ENCODE measurements around the gene C10orf62. TPM values are rescaled to one million over a fixed set of nuclear protein-coding genes. Genes with fewer than 3 reads are reported as not detected.

C10orf62 gene
- total and polyA plus RNA-seq, 9 of the 15 experiments (the other 6 are each of a cell fraction or from before 2014, with no cell fraction given) = not detected

DNA sequence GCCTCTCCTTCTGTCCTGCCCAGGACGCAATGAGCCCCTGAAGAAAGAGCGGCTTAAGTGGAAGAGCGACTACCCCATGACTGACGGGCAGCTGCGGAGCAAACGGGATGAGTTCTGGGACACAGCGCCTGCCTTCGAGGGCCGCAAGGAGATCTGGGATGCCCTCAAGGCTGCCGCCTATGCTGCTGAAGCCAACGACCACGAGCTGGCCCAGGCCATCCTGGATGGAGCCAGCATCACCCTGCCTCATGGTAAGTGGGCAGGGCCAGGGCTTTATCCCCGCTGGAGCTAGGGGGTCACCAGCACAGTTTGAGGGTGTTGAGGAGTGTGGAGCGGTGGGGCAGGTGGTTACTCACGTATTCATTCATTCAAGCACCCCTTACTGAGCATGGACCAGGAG is 21.6 kb upstream of the C10orf62 start:
- no TSS peak for BruUV-seq (replicated peaks)
- no peak for DNase-seq (ENCODE audit: extremely low read depth in 1 of 4, low spot score in 3 of 4)
- no peak for ATAC-seq
- intact Hi-C loops (cut with micrococcal nuclease) (no loop called here), in situ Hi-C loops (cut with MboI) (no loop called here)
- ChIA-PET POLR2A (no interaction called here), CTCF (ENCODE audit: low intra/inter-chr PET ratio) (no interaction called here)
- H3K4me2 ChIP-seq (ENCODE audit: insufficient read depth, low read length) = no peak overlapping the region
- no peaks in the 10 kb centered on the region for H3K79me2 ChIP-seq (ENCODE audit: control insufficient read depth, insufficient read depth, low read length)
- no peaks in the 10 kb centered on the region for H3K9me3 ChIP-seq (replicated peaks; ENCODE audit: control insufficient read depth, insufficient read depth, low read depth, low read length)
- no peaks in the 10 kb centered on the region for H4K20me1 ChIP-seq (replicated peaks; ENCODE audit: control insufficient read depth, insufficient read depth, low read length)
- 31% methylated on average over 9 of the region's 15 CpGs for WGBS (ENCODE audit: insufficient coverage, low coverage, missing lambda C conversion rate)
- no peak overlapping the region for H3K9ac ChIP-seq (ENCODE audit: insufficient read depth in 1 of 2, low read depth in 2 of 2, low read length in 2 of 2)
- FAIRE-seq = no peak
- no peak overlapping the region for H3K27ac ChIP-seq (ENCODE audit: extremely low read depth, low read depth, low read length)
- H3K36me3 ChIP-seq (ENCODE audit: control insufficient read depth, insufficient read depth, low read length) = no peaks in the 10 kb centered on the region
- H3K9me1 ChIP-seq (ENCODE audit: control insufficient read depth, insufficient read depth, low read length) = no peaks in the 10 kb centered on the region
- H3K4me1 ChIP-seq (replicated peaks in 1 of 2; ENCODE audit: control insufficient read depth in 2 of 2, insufficient read depth in 2 of 2, low read length in 2 of 2) = peaks cover 0 to 13% of the 10 kb centered on the region in 2 experiments; a peak in 2 of 5 replicates
- H3K27me3 ChIP-seq (ENCODE audit: control insufficient read depth in 2 of 2, insufficient read depth in 2 of 2, low read length in 2 of 2) = no peaks in the 10 kb centered on the region
- H2AFZ ChIP-seq (ENCODE audit: low read depth, low read length) = no peak overlapping the region
- TF ChIP-seq SRSF1 (IDR thresholded peaks at IDR 0.05; ENCODE audit: low read depth, low read length) (no peak), ZBTB1 (CRISPR knock-in tag; IDR thresholded peaks at IDR 0.05; ENCODE audit: borderline replicate concordance, low read depth) (no peak), CBX3 (IDR thresholded peaks at IDR 0.05; ENCODE audit: borderline replicate concordance in 1 of 2, low read length in 2 of 2) (no peak), ZNF584 (CRISPR knock-in tag; IDR thresholded peaks at IDR 0.05; ENCODE audit: low read depth) (no peak), NONO (IDR thresholded peaks at IDR 0.05; ENCODE audit: low read depth in 2 of 2, low read length in 1 of 2) (no peak), GTF2A2 (tag; IDR thresholded peaks at IDR 0.05) (no peak), RFX7 (CRISPR knock-in tag; IDR thresholded peaks at IDR 0.05) (no peak), SMC3 (conservative IDR thresholded peaks at IDR 0.05; ENCODE audit: insufficient read depth, low read depth, low read length) (no peak), EP300 (IDR thresholded peaks at IDR 0.05; ENCODE audit: low read length) (no peak), SRSF9 (IDR thresholded peaks at IDR 0.05; ENCODE audit: borderline replicate concordance, low read depth, low read length) (no peak), MCM2 (IDR thresholded peaks at IDR 0.05; ENCODE audit: low read depth) (no peak), MTF1 (CRISPR knock-in tag; IDR thresholded peaks at IDR 0.05; ENCODE audit: borderline replicate concordance) (no peak), RBM14 (IDR thresholded peaks at IDR 0.05; ENCODE audit: borderline replicate concordance, insufficient read depth, low read depth, low read length) (no peak)
- TF ChIP-seq, protein P1, sequence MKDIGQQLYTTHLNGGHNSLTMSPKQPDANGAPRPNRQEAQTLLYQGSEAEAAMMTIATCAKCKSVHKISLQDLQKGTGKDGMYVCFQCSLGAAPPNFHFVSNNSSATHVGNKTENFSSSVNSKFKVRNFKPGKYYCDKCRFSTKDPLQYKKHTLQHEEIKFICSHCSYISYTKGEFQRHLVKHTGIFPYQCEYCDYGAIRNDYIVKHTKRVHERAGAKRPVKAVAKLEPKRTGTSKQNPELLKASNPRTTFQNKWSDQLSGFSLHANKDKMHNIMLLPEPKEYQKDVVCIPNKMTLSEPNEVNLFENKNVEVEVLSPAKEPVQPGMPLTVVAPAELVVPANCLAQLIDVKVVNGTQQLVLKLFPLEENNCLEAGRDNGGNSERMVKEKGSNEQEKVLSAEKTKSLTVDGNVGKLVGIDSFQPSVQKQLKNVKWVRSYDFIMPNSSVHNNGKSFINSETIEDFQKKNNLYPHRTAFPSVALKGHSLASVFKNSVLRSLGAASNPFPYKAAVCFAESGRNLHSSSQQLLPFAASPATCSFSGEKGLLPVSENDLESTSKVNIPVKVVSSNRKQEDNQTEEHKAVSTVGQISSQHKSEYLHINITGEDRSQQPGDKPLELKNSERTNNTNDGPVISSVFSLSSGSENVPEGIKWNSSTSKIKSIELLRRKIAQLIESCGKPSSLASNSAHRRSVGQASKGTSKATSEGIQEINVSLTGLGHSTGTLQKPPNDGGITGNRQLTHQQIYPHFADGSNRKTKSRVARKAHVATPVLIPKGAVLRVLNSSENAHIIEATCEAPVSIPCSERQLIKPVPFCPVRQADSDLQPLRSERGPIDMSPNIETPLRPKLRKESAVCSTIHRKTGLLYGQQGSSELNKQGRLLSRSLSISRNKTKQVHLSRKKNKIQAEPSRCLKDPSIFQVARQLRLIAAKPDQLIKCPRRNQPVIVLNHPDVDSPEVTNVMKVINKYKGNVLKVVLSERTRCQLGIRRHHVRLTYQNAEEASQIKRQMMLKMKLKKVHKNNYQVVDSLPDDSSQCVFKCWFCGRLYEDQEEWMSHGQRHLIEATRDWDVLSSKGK (CRISPR knock-in tag; IDR thresholded peaks at IDR 0.05) = no peak
- TF ChIP-seq, protein P2, sequence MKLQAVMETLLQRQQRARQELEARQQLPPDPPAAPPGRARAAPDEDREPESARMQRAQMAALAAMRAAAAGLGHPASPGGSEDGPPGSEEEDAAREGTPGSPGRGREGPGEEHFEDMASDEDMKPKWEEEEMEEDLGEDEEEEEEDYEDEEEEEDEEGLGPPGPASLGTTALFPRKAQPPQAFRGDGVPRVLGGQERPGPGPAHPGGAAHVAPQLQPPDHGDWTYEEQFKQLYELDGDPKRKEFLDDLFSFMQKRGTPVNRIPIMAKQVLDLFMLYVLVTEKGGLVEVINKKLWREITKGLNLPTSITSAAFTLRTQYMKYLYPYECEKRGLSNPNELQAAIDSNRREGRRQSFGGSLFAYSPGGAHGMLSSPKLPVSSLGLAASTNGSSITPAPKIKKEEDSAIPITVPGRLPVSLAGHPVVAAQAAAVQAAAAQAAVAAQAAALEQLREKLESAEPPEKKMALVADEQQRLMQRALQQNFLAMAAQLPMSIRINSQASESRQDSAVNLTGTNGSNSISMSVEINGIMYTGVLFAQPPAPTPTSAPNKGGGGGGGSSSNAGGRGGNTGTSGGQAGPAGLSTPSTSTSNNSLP (IDR thresholded peaks at IDR 0.05; ENCODE audit: borderline replicate concordance, low read depth, low read length) = no peak
- H3K4me3 ChIP-seq = no peak overlapping the region

Measured in K562 (cell line).